Activated T-cell treated with anti-CD3 and anti-CD28 coated beads for 48 hours (primary cell): ENCODE data around the gene ADCY9.
A peak's percentile ranks its signal among the peaks of the same experiment; 100 is the strongest.

Source experiments
- DNase-seq: peaks from one replicate; pipeline ENCODE4 v3.0.0-alpha.2; 2020; ENCODE audit warnings: low read depth

Gene ADCY9

DNA sequence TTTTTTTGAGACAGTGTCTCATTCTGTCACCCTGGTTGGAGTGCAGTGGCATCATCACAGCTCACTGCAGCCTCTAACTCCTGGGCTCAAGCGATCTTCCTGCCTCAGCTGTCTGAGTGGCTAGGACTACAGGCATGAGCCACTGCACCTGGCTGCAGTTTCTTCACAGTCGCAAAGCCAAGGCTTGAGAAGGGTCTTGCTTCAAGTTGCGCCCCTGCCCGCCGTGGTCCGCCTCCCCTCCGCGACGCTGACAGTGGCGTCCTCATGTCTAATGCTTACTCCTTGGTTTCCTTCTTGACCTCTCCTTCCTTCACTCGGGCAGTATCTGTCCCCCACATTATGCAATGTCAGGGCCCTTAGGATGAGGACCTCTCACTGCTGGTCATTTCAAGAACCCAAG is 112.7 kb downstream of the ADCY9 start:
- DNase-seq: no peak

DNA sequence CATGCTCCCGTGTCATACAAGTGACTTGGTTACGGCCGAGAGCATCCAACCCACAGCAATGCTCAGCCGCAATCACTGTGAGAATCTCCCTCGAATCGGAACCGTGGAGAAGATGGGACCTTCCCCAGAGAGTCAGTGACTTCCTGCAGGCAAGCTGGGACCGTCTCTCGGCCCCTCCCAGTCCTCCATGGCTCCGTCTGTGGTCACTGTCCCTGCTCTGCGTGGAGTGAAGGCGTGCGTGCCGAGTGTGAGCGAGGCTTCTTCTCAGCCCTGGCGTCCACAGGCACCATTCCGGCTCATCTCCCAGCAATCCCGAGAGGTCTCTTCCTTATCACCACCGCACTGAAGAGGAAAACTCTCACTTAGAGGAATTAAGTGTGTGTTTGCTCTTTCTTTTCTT is 113.1 kb downstream of the ADCY9 start:
- DNase-seq: no peak

DNA sequence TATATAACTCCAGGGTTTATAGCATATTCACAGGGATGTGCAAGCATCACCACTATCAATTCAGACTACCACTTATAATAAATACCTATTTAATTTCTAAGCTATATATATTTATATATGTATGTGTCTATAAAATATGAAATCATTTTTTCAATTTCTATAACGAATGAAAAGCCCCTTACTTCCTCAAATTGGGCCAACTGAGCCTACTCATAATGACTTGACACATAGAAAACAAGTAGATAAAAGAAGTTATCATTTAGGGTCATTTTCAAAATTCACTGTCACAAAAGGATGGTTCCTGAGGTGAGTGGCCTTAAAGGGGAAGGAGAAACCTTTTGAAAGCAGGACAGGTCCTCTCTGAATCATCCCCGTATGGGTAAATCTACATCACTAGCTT is 114.1 kb downstream of the ADCY9 start:
- no peak for DNase-seq

DNA sequence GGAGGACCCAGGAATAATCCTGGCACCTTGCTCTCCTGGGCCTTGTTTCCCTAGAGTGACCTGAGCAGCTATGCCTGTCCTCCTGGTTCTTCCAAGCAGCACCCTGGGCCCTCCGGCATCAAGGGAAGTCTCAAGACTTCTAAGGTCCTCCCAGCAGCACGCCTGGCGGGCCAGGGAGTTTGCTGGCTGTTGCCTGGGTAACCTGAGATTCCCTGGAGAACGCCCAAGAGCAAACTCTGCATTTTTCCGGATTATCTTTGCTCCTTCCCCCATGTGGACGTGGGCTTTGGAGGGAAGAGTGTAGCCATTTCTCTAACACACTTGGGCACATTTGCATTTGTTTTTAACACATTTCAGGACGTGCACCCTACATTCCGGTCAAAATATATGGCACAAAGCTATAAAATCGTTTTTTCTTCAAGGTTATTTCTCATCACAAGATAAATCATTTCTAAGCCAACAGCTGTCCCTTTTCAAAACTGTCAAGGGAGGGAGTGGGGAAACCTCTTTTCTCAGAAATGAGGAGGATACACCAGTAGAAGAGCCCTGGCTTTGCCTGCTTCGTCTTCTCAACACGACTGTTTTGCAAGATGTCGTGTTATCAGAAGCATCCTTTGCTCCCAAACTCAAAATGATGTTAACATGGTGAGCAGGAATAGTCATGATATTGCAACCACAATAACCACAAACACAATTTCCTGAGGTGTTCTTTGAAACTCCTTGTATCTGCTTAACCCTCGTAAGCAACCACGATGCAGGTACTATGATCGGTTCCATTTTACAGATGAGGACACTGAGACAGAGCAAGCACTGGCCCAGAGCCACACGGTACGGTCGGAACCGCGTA is 116.5 kb downstream of the ADCY9 start:
- DNase-seq: no peak

DNA sequence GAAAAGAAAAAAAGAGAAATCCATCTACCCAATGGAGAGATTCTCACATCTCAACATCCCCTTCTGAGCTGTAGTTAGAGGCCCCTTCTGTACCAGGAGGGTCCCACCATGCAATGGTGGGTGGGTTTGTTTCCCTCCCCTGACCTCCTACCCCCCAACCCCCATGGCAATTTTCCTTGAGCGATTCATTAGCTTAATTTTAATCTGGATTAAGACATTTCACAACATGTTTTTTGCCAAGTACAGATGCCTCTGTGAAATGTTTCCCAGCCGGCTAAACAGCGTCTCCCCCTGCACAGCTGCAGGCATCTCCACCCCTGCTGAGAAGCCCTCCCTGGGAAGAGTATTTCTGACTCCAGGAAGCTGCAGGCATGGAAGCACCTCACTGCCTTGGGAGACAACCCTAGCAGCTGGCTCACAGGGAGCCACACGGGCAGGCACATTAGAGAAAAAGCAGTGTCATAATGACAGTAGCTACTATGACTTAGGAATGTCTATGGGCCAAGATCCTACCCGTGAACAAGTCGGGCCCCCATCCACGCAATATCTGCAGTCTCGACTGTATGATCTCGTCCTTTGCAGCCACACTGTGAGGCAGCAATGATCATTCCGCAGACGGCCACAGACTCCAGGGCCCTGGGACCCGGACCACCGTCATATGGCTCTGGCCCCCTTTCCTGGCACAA is 117.3 kb downstream of the ADCY9 start:
- no peak for DNase-seq

DNA sequence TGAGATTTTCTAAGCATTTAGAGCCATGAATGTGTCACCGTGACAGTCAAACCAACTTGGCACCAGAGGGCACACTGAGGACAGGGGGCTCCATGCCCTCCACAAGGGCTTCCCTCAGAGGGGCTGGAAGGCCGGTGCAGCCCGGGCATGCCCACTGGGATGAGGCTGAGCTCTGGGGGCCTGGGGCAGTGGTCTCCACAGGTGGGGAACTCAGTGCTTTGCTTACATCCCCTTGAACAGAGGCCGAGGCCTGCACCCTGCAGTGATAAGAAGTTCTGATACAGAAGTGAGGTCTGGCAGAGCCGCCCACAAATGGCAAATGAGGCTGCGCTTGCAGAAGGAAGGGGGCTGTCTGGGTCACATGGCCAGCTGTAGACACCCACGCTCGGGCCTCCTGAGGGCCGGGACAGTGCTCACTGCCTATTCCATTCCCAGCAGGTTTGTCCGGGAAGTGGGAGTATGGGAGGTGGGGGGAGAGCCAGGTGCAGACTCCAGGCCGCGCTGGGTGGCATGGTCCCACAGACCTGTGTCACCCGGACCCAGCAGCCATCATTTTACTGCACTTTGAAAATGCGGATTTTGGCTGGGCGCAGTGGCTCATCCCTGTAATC is 118.9 kb downstream of the ADCY9 start:
- no peak for DNase-seq

DNA sequence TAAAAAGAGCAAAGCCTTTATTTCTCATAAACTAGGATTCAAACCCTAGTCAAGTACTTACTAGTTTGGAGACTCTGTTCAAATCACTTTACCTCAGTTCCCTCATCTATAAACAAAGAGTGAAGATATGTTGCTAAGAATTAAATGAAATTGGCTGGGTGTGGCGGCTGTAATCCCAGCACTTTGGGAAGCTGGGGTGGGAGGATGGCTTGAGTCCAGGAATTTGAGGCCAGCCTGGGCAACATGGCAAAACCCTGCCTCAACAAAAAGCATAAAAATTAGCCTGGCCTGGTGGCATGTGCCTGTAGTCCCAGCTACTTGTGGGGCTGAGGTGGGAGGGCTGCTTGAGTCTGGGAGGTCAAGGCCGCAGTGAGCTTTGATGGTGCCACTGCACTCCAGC is 121.2 kb downstream of the ADCY9 start:
- DNase-seq: no peak

DNA sequence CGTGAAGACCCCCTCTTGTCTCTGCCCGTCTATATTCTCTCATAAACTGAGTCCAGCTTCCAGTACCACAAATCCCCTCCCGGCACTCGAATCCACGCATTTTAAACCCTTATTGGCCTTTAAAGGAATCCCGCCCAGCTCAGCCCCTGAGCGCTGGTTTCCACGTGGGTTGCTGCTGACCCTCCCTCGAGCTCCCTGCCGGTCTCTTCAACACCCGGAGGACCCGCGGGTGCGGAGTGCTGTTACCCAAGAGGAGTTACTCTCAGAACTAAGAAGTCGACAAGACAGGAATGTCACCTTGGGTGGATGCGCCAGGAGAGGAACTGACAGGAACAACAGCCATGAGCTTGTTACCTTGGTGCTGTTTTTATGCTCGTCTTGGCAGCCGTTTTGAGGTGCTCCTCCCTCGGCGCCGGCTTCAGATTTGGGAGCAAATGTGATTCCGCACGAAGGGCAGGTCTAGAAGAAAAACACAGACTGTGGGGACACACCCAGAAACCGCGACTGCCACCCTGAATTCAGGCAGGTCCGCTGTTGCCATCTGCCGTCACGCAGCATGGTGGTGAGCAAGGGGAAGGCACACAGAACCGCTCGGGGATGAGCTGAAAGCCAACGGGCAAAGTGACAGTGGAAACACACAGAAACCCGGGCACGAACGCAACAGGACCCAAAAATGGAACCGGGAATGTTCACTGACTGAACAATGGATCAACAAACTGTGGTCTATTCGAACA is 123.0 kb downstream of the ADCY9 start:
- DNase-seq: no peak

DNA sequence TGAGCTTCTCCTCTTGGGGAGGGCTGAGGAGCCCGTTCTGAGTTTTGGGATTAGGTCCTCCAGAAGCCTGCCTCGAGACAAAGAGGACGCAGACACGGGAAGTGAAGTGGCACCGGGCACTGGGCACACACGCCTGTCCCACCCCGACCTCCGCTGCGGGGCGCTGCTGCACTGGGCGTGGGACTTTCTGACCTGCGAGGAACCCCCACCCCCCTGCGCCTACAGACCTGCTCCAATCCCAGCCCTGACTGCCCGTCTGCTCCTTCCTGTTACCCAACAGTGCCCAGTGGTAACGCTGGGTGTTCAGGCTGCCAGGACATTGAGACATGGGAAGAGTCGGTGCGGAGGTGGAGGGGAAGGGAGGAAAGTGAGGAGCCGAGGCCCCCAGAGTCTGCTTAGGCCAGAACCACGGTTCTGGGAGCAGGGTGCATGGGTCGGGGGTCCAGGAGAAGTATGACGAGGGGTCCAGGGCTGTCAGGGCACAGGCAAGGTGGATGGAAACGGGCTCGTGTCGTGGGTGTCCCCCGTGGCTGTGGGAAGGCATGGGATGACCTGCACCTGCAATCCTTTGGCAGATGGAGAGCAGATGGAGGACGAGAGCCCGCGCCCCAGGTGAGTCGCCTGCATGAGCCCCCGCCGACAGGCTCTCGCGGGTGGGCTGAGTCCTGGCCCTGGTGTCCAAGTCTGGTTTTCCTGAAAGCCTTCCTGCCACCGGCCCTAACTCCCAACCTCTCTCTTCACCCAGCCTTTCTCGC is 123.8 kb downstream of the ADCY9 start:
- no peak for DNase-seq

DNA sequence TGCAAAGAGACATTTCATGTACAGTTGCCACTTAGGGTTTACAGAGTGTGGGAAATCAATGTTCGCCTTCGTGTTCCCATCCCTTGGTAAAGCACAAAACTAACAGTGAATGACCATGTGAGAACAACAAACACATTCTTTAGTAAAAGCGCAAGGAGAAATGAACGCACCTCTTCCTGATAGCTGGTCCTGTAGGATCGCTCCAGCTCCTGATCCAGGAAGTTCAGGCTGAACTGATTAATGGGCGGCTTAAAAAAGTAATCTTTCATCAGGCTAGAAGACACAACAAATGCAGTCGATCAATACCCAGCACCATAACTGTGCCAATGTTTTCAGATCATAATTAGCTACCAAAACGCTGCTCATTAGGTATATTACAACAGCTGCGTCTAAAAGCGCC is 127.4 kb downstream of the ADCY9 start:
- no peak for DNase-seq

DNA sequence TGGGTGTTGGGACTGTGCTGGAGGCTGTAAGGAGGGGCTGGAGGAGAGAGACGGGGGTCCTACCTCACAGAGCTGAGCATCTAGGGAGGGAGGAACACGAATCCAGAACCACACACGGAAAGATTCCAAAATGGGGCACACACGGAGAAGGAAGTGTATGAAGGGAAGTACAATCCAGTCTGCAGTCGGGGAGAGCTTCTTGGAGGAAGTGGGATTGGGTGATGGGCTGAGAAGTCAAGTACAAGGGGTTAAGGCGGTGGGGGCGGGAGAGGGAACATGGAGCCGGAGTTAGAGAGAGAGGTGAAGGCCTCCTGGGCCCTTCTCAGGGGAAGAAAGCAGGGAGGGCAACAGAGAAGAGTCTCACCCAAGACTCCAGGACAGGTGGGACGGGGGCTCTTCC is 128.2 kb downstream of the ADCY9 start:
- DNase-seq: no peak

DNA sequence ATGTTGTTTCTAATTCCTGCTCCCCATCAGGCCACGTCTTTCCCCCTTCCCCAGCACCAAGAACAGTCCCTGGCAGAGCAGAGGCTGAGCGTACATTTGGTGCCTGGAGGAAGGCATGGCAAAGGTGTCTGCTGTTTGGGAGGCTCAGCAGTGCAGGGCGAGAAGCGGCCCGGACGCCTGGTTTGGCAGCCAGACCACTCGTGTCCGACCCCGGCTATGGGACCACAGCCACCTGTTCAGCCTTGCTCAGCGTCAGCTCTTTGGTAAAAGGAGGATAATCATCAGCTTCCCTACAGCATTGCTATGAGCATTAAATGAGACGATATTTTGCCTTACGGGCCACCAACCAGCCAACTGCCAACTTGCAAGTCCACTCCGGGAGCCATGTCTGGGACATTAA is 129.0 kb downstream of the ADCY9 start:
- DNase-seq: no peak

DNA sequence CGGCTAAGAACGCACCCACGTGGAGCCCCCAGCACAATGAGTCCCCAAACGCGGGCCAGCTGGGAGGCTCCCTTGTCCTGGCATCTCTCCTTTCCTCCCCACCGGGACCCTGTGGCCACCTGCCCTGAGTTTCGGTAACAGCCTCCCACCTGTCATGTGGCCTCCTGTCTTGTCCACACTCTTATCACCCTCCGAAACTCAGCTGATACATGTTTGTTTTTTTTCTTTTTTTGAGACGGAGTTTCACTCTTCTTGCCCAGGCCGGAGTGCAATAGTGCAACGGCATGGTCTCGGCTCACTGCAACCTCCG is 130.1 kb downstream of the ADCY9 start:
- DNase-seq: no peak

DNA sequence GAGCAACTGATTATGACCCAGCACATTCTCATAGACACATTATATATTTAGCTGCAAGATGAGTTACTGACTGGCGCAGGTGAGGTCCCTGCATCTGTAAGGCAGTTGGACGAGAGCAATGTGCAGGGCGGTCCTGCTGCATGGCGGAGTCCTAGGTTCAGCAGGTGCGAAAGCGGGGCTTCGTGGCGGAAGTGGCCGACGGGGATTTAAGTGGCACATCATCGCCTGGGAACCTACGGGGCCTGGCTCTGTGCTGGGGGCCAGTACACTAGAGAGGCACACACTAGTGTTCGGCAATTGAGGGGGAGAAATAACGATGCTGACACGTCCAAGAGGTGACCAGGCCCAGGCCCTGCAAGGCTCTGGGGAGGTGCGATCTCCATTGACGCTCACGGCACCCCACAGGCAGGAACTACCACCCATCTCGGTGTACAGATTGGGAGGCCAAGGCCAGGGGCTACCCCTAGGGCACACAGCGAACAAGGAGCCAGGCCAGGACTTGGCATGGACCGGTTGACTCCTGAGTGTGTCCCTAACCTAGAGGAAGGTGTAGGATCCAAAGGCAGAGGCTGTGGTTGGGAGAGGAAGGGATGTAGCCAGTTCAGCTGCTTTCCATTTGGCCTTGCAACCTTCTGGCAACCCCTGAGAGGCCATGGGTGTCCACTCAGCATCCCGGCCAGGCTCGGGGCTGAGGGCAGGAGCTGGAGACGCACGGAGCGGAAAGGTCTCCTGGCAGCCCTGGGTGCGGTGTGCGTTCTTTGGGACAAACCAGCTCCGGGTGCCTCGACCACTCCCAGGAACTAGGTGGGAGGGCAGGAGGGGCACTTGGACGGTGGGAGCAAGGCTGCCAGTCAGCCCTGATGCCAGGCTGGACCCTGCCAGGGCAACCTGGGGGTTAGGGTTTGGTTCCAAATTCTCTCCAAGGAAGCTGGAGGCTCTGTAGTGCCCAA is 131.9 kb downstream of the ADCY9 start:
- no peak for DNase-seq

DNA sequence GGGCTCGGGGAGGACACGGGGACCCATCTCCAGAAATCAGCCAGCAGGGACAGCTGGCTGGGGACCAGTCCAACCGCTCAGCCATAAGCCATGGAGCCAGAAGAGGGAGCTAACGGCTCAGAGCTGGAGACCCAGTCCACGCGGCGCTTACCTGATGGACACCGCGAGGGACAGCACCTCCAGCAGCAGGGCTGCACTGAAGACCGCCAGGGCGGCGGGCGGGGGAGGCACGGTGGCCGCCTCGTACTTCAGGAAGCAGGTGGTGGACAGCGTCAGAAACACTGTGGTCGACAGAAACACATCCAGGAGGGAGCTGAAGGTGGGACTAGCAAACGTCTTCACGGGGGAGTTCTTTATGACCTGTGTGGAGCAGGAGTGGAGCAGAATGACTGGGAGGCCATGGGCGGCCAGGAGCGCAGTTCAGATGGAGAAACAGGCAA is 133.1 kb downstream of the ADCY9 start:
- peak; percentile 29 for DNase-seq

DNA sequence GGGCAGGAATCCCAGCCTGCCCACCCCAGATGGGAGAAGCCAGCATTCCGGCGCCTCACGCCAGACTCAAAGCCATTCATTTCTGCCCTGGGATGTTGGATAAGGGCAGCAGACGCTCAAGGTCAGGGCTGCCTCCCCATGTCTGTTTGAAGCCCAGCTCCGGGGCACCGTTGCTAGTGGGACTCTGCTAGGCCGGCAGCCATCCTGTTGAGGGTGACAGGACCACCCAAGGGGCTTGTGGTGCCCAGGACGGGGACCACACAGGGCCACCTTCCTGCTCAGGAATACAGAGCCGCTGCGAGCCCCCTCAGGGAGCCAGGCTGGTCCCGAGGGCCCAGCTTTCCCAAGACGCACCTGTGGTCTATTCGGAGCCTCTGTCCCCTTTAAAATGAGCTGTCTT is 134.0 kb downstream of the ADCY9 start:
- DNase-seq: no peak

DNA sequence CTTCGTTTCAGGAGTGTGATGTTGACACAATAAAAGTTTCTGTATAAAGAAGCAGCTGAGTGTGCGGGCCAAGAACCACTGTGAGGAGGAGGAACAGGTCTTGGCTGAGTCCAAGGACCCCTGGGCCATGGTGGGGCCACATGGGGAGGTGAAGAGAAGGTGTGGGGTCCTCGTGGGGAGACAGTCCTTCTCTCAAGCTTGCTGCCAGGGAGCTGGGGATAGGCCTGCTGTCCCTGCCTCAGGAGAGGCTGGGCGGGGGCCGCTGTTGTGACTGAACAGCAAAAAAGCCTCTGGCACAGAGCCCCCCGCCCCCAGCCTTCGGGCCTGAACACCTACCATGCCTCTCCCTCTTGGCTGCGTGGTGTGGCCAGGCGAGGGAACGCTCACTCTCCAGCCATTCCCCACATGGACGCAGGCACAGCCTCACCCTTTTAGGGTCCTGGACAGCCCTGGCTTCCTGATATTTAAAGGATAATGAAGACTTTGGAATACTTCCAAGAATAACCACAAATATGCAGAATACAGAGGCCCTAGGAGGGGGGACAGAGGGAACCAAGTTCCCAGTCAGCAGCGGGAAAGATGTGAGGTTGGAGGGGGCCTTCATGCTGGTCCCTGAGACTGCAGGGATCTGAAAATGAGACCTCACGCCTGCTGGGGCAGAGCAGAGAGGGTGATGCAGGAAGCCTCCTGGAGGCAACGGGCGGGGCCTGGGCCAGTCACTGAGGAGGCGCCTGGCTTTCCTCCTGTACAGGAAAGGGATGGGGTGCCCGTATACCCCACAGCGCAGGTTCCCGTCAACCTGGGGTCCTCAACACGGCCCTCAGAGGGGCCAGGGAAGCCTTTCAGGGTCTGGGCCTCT is 135.8 kb downstream of the ADCY9 start:
- no peak for DNase-seq

DNA sequence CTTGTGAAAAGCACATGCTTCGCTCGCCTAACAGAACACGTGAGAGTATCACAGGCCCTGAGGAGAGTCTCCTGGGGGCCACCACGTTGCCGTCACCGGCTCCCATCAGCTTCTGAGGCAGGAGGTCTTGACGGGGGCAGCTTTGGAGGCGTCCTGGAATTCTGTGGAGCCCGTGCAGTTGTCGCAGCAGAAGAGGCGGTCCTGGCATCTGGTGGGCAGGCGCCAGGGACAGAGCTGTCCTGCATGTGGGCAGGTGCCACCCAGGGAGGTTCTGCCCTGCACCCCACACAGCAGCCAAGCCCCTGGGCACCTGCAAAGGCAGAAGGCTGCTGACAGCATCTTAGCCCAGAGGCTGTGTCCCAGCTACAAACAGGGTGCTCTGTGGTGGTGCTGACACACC is 136.7 kb downstream of the ADCY9 start:
- no peak for DNase-seq

DNA sequence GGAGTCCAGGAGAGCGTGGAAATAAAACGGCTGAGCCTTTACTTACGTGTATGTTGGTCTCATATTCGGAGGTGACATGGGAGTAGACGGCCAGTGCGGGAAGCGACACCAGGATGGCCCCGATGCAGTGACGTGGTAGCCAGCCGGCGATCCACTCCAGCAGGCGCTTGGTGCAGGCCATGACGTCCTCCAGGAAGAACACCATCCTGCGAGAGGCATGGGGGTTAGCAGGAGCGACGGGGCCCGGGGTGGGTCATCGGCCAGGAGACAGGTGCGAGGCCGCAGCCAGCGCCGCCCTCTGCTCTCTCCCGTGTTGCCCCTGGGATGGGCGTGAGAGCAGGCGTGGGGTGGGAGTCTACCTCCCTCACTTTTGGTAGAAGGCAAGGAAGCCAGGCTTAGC is 137.2 kb downstream of the ADCY9 start:
- DNase-seq: no peak

DNA sequence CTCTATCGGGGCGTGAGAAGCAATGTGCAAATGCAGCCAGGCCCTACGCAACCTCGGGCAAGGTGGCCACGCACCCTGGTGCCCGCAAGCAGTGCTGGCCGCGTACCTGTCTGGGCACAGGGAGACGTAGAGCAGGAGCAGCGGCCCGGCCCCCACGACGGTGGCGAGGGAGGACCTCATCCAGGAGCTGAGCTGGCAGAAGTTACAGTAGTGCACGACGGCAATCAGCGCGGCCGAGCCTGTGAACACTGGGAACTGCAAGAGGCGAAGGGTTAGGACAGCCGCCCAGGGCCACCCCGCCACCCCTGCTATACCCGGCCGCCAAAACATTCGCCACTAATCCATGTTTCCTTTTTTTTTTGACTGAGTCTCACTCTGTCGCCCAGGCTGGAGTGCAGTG is 138.9 kb downstream of the ADCY9 start:
- no peak for DNase-seq
